Amniotic epithelial cell (primary cell): ENCODE data around the gene R3HDM2.
A peak's percentile ranks its signal among the peaks of the same experiment; 100 is the strongest.
"Not testable (repeated sequence)": the region's sequence is repeated elsewhere in the genome, so short reads cannot be mapped to it uniquely, and the experiment has no call there.

Source experiments
- DNase-seq: peaks from one replicate; pipeline ENCODE4 v3.0.0-alpha.2; 2010; ENCODE audit warnings: low read depth

The R3HDM2 gene

GRCh38 chr12:57452937-57453509, 22.2 kb upstream of the R3HDM2 start:
- DNase-seq, result peak; percentile 58

- DNase-seq, result peak; percentile 88
Observed at GRCh38 chr12:57452181-57452936, 21.5 kb upstream of the R3HDM2 start.

GRCh38 chr12:57451233-57451778, 20.5 kb upstream of the R3HDM2 start:
- peak; percentile 23 for DNase-seq

GRCh38 chr12:57450057-57450456, 19.2 kb upstream of the R3HDM2 start:
- no peak for DNase-seq

- no peak for DNase-seq
Observed at GRCh38 chr12:57449375-57449774, 18.5 kb upstream of the R3HDM2 start.

GRCh38 chr12:57448669-57449068, 17.8 kb upstream of the R3HDM2 start:
- DNase-seq, result no peak

- no peak for DNase-seq
Observed at GRCh38 chr12:57446292-57446960, 15.6 kb upstream of the R3HDM2 start.

GRCh38 chr12:57444744-57445143, 13.9 kb upstream of the R3HDM2 start:
- DNase-seq, result no peak

GRCh38 chr12:57444337-57444736, 13.5 kb upstream of the R3HDM2 start:
- not testable (repeated sequence) for DNase-seq

- DNase-seq, result no peak
Observed at GRCh38 chr12:57441846-57442427, 11.1 kb upstream of the R3HDM2 start.

GRCh38 chr12:57441393-57441792, 10.6 kb upstream of the R3HDM2 start:
- DNase-seq, result not testable (repeated sequence)

- DNase-seq, result no peak
Observed at GRCh38 chr12:57439762-57440266, 9.0 kb upstream of the R3HDM2 start.

GRCh38 chr12:57438400-57438799, 7.6 kb upstream of the R3HDM2 start:
- DNase-seq, result no peak

- DNase-seq, result peak; percentile 47
Observed at GRCh38 chr12:57435293-57435692, 4.5 kb upstream of the R3HDM2 start.

GRCh38 chr12:57434517-57435223, 3.8 kb upstream of the R3HDM2 start, which contains the start of gene INHBC:
Gene INHBC, plus strand, starts transcription at chr12:57434784. Its CDS starts 103 bp downstream, at chr12:57434887.
- peak; percentile 16 for DNase-seq

- DNase-seq, result no peak
Observed at GRCh38 chr12:57433370-57433769, 2.5 kb upstream of the R3HDM2 start.

GRCh38 chr12:57431654-57432188, 878 bp upstream of the R3HDM2 start:
- no peak for DNase-seq

GRCh38 chr12:57430112-57430930, 522 bp downstream of the R3HDM2 start:
- DNase-seq, result peak; percentile 20

GRCh38 chr12:57429473-57430111, 1.3 kb downstream of the R3HDM2 start:
- peak; percentile 16 for DNase-seq

GRCh38 chr12:57428965-57429364, 1.9 kb downstream of the R3HDM2 start:
- no peak for DNase-seq
